ENCODE results near the gene CACNA1C. TPM values are rescaled to one million over a fixed set of nuclear protein-coding genes. Genes with fewer than 3 reads are reported as not detected.
A peak's percentile ranks its signal among the peaks of the same experiment; 100 is the strongest.

CACNA1C gene
- total RNA-seq, 1 donor from 2014 or later = 11.7 TPM

DNA sequence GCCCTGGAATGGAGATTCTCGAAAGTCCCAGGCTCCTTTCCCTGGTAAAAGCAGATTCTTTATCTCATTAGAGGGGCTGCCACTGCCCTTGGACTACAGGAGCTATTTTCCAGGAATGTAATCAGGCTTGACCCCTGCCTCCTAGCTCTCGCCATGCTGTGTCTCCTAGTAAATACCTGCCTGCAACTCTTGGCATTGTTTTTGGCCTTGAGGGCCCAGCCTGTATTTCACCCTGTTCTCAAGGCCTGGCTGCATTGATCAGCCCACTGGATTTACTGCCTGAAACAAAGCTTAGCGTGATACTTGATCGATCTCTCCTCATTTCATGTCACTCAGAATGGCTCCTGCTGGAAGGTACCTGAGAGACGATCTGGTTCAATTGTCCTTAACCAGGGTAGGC, 273.7 kb downstream of the CACNA1C start:
- Mint-ChIP-seq H3K36me3 (ENCODE audit: insufficient read depth) (no peaks in the 10 kb centered on the region), H3K9me3 (ENCODE audit: low read depth) (no peaks in the 10 kb centered on the region), H3K27me3 (peaks cover 11% of the 10 kb centered on the region), H3K4me1 (ENCODE audit: low read depth) (peaks cover 22% of the 10 kb centered on the region), H3K27ac (peak overlapping the region; percentile 0), H3K4me3 (ENCODE audit: low read depth) (no peak overlapping the region)
- TF ChIP-seq, protein P1, sequence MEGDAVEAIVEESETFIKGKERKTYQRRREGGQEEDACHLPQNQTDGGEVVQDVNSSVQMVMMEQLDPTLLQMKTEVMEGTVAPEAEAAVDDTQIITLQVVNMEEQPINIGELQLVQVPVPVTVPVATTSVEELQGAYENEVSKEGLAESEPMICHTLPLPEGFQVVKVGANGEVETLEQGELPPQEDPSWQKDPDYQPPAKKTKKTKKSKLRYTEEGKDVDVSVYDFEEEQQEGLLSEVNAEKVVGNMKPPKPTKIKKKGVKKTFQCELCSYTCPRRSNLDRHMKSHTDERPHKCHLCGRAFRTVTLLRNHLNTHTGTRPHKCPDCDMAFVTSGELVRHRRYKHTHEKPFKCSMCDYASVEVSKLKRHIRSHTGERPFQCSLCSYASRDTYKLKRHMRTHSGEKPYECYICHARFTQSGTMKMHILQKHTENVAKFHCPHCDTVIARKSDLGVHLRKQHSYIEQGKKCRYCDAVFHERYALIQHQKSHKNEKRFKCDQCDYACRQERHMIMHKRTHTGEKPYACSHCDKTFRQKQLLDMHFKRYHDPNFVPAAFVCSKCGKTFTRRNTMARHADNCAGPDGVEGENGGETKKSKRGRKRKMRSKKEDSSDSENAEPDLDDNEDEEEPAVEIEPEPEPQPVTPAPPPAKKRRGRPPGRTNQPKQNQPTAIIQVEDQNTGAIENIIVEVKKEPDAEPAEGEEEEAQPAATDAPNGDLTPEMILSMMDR (IDR thresholded peaks at IDR 0.05; ENCODE audit: unreplicated experiment) = no peak
- DNase-seq (ENCODE audit: low spot score, unreplicated experiment) = no peak

- TF ChIP-seq, protein P1 (IDR thresholded peaks at IDR 0.05; ENCODE audit: unreplicated experiment) = no peak
- no peak overlapping the region for H3K27ac Mint-ChIP-seq
- H3K27me3 Mint-ChIP-seq = no peaks in the 10 kb centered on the region
- H3K4me1 Mint-ChIP-seq (ENCODE audit: low read depth) = peaks cover 22% of the 10 kb centered on the region
- DNase-seq (ENCODE audit: low spot score, unreplicated experiment) = no peak
- no peaks in the 10 kb centered on the region for H3K36me3 Mint-ChIP-seq (ENCODE audit: insufficient read depth)
- H3K4me3 Mint-ChIP-seq (ENCODE audit: low read depth) = no peak overlapping the region
- no peaks in the 10 kb centered on the region for H3K9me3 Mint-ChIP-seq (ENCODE audit: low read depth)
These were observed 275.9 kb downstream of the CACNA1C start for GRCh38 chr12:2328661-2329060.

GRCh38 chr12:2329661-2330210, 276.9 kb downstream of the CACNA1C start:
- TF ChIP-seq, protein P1 (IDR thresholded peaks at IDR 0.05; ENCODE audit: unreplicated experiment) = no peak
- Mint-ChIP-seq H3K9me3 (ENCODE audit: low read depth) (no peaks in the 10 kb centered on the region), H3K4me1 (ENCODE audit: low read depth) (peaks cover 19% of the 10 kb centered on the region), H3K27ac (no peak overlapping the region), H3K36me3 (ENCODE audit: insufficient read depth) (no peaks in the 10 kb centered on the region), H3K27me3 (no peaks in the 10 kb centered on the region), H3K4me3 (ENCODE audit: low read depth) (no peak overlapping the region)
- DNase-seq (ENCODE audit: low spot score, unreplicated experiment) = no peak

DNA sequence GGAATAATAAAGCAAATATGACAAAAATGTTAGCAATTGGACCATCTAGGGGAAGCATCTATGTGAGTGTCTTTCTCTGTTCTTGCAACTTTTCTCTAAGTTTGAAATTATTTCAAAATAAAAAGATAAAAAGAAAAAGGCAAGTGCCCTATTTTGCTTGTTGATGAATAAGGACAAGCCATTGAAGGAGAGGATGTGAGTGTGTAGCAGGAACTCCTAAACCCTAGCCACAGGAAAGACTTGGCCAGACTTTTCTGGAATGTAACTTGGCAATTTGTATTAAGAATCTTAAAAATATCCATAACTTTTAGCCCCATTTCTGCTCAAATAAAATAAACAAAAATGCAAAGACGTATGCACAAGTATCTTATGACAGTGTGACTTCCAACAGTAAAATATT, 279.4 kb downstream of the CACNA1C start:
- H3K4me3 Mint-ChIP-seq (ENCODE audit: low read depth) = no peak overlapping the region
- TF ChIP-seq, protein P1 (IDR thresholded peaks at IDR 0.05; ENCODE audit: unreplicated experiment) = no peak
- H3K9me3 Mint-ChIP-seq (ENCODE audit: low read depth) = no peaks in the 10 kb centered on the region
- H3K27me3 Mint-ChIP-seq = no peaks in the 10 kb centered on the region
- no peak overlapping the region for H3K27ac Mint-ChIP-seq
- peaks cover 4% of the 10 kb centered on the region for H3K4me1 Mint-ChIP-seq (ENCODE audit: low read depth)
- no peak for DNase-seq (ENCODE audit: low spot score, unreplicated experiment)
- no peaks in the 10 kb centered on the region for H3K36me3 Mint-ChIP-seq (ENCODE audit: insufficient read depth)

DNA sequence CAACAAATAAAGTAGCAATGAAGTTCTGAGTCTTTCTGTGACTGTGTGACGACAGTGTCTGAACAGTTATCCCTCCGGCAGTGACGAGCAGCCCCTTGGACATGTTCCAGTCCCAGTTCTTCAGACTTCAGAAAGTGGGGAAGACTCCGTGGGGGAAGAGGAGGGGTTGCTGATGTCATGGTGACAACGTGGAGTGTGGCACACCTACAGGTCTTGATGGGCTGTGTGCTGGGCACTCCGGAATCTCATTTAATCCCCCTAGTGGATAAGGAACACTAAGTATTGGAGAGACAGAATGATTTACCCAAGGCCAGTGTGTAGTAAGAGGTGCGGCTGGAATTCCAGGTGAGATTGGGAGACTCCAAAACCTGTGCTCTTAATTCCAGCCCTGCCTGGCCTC, 280.2 kb downstream of the CACNA1C start:
- peaks cover 4% of the 10 kb centered on the region for H3K4me1 Mint-ChIP-seq (ENCODE audit: low read depth)
- TF ChIP-seq, protein P1 (IDR thresholded peaks at IDR 0.05; ENCODE audit: unreplicated experiment) = no peak
- no peak overlapping the region for H3K4me3 Mint-ChIP-seq (ENCODE audit: low read depth)
- H3K9me3 Mint-ChIP-seq (ENCODE audit: low read depth) = no peaks in the 10 kb centered on the region
- DNase-seq (ENCODE audit: low spot score, unreplicated experiment) = no peak
- no peak overlapping the region for H3K27ac Mint-ChIP-seq
- H3K27me3 Mint-ChIP-seq = peaks cover 3% of the 10 kb centered on the region
- H3K36me3 Mint-ChIP-seq (ENCODE audit: insufficient read depth) = no peaks in the 10 kb centered on the region

Measured in progenitor cell of endocrine pancreas (in vitro differentiated cells).